ENCODE measurements around the gene KIR3DL3. TPM values are rescaled to one million over a fixed set of nuclear protein-coding genes. Genes with fewer than 3 reads are reported as not detected.

KIR3DL3 gene
- total and polyA plus RNA-seq, 9 of the 15 experiments (the other 6 are each of a cell fraction or from before 2014, with no cell fraction given), result 0.11 TPM; not detected in 8

DNA sequence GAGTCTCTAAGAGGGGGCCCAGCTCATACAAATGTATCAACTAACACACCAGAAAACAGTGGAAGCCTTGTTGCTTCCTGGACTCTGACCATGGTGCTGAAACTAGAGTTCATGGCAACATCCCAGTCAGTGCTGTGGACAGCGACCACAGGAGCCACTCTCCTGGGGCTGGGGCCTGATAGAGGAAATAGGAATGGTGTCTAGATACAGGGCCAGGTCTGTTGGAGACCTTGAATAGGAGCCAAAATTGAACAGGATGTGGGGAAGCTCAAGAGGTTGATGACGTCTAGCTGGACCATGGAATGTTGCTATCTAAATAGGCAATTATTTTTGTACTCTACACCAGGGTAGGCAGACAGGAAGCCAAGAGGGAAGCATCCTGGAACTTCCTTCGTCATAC lies 39.7 kb upstream of the KIR3DL3 start:
- Histone ChIP-seq H4K20me1 (replicated peaks; ENCODE audit: control insufficient read depth, insufficient read depth, low read length) (no peaks in the 10 kb centered on the region), H3K9me3 (replicated peaks; ENCODE audit: control insufficient read depth, insufficient read depth, low read depth, low read length) (no peaks in the 10 kb centered on the region), H3K36me3 (ENCODE audit: control insufficient read depth, insufficient read depth, low read length) (no peaks in the 10 kb centered on the region), H3K27me3 (ENCODE audit: control insufficient read depth in 2 of 2, insufficient read depth in 2 of 2, low read length in 2 of 2) (no peaks in the 10 kb centered on the region; a peak in 1 of 5 replicates), H2AFZ (ENCODE audit: low read depth, low read length) (no peak overlapping the region), H3K4me3 (no peak overlapping the region), H3K4me1 (replicated peaks in 1 of 2; ENCODE audit: control insufficient read depth in 2 of 2, insufficient read depth in 2 of 2, low read length in 2 of 2) (peaks cover 0 to 4% of the 10 kb centered on the region in 2 experiments; a peak in 2 of 5 replicates), H3K4me2 (ENCODE audit: insufficient read depth, low read length) (no peak overlapping the region), H3K9ac (ENCODE audit: insufficient read depth in 1 of 2, low read depth in 2 of 2, low read length in 2 of 2) (no peak overlapping the region), H3K79me2 (ENCODE audit: control insufficient read depth, insufficient read depth, low read length) (no peaks in the 10 kb centered on the region), H3K27ac (ENCODE audit: extremely low read depth, low read depth, low read length) (no peak overlapping the region), H3K9me1 (ENCODE audit: control insufficient read depth, insufficient read depth, low read length) (no peaks in the 10 kb centered on the region)
- in situ Hi-C loops (cut with MboI), result no loop called here
- DNase-seq (ENCODE audit: extremely low read depth in 1 of 4, low spot score in 3 of 4) (peak; percentile 46 to 80 (median 57)), ATAC-seq (peak; percentile 95), FAIRE-seq (peak; percentile 87)
- no TSS peak for BruUV-seq (replicated peaks)
- intact Hi-C loops (cut with micrococcal nuclease), result no loop called here
- CTCF ChIA-PET (ENCODE audit: low intra/inter-chr PET ratio), result no interaction called here
- 0% methylated on average over 3 of the region's 3 CpGs for WGBS (ENCODE audit: insufficient coverage, low coverage, missing lambda C conversion rate)
- POLR2A ChIA-PET, result no interaction called here
- TF ChIP-seq, protein P1, sequence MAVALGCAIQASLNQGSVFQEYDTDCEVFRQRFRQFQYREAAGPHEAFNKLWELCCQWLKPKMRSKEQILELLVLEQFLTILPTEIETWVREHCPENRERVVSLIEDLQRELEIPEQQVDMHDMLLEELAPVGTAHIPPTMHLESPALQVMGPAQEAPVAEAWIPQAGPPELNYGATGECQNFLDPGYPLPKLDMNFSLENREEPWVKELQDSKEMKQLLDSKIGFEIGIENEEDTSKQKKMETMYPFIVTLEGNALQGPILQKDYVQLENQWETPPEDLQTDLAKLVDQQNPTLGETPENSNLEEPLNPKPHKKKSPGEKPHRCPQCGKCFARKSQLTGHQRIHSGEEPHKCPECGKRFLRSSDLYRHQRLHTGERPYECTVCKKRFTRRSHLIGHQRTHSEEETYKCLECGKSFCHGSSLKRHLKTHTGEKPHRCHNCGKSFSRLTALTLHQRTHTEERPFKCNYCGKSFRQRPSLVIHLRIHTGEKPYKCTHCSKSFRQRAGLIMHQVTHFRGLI (CRISPR knock-in tag; IDR thresholded peaks at IDR 0.05), result peak; percentile 33; the same call in 1 of the 2 replicates
- no peak for TF ChIP-seq ZFPM2 (CRISPR knock-in tag; IDR thresholded peaks at IDR 0.05)
- no peak for TF ChIP-seq TAF7 (tag; IDR thresholded peaks at IDR 0.05)
- TF ChIP-seq, protein P2, sequence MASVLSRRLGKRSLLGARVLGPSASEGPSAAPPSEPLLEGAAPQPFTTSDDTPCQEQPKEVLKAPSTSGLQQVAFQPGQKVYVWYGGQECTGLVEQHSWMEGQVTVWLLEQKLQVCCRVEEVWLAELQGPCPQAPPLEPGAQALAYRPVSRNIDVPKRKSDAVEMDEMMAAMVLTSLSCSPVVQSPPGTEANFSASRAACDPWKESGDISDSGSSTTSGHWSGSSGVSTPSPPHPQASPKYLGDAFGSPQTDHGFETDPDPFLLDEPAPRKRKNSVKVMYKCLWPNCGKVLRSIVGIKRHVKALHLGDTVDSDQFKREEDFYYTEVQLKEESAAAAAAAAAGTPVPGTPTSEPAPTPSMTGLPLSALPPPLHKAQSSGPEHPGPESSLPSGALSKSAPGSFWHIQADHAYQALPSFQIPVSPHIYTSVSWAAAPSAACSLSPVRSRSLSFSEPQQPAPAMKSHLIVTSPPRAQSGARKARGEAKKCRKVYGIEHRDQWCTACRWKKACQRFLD (CRISPR knock-in tag; IDR thresholded peaks at IDR 0.05), result peak; percentile 82
- no peak for TF ChIP-seq ZNF76 (CRISPR knock-in tag; IDR thresholded peaks at IDR 0.05; ENCODE audit: borderline replicate concordance)
- TF ChIP-seq ZNF707 (CRISPR knock-in tag; conservative IDR thresholded peaks at IDR 0.05), result no peak
- TF ChIP-seq E2F3 (CRISPR knock-in tag; IDR thresholded peaks at IDR 0.05), result no peak
- TF ChIP-seq, protein P3, sequence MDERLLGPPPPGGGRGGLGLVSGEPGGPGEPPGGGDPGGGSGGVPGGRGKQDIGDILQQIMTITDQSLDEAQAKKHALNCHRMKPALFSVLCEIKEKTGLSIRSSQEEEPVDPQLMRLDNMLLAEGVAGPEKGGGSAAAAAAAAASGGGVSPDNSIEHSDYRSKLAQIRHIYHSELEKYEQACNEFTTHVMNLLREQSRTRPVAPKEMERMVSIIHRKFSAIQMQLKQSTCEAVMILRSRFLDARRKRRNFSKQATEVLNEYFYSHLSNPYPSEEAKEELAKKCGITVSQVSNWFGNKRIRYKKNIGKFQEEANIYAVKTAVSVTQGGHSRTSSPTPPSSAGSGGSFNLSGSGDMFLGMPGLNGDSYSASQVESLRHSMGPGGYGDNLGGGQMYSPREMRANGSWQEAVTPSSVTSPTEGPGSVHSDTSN (CRISPR knock-in tag; IDR thresholded peaks at IDR 0.05; ENCODE audit: low read depth), result peak; percentile 19; the same call in 1 of the 2 replicates
- TF ChIP-seq, protein P3 (tag; conservative IDR thresholded peaks at IDR 0.05; ENCODE audit: low read depth), result no peak
- TF ChIP-seq GTF2E2 (tag; IDR thresholded peaks at IDR 0.05), result no peak
- TF ChIP-seq FOXP1 (CRISPR knock-in tag; IDR thresholded peaks at IDR 0.05), result peak; percentile 84
- TF ChIP-seq SAFB (IDR thresholded peaks at IDR 0.05; ENCODE audit: borderline replicate concordance, low read depth, low read length), result no peak
- TF ChIP-seq, protein P4, sequence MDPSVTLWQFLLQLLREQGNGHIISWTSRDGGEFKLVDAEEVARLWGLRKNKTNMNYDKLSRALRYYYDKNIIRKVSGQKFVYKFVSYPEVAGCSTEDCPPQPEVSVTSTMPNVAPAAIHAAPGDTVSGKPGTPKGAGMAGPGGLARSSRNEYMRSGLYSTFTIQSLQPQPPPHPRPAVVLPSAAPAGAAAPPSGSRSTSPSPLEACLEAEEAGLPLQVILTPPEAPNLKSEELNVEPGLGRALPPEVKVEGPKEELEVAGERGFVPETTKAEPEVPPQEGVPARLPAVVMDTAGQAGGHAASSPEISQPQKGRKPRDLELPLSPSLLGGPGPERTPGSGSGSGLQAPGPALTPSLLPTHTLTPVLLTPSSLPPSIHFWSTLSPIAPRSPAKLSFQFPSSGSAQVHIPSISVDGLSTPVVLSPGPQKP (CRISPR knock-in tag; IDR thresholded peaks at IDR 0.05), result no peak
- TF ChIP-seq ZNF212 (CRISPR knock-in tag; IDR thresholded peaks at IDR 0.05), result no peak
- no peak for TF ChIP-seq WHSC1 (IDR thresholded peaks at IDR 0.05; ENCODE audit: low read length)
- TF ChIP-seq, protein P5, sequence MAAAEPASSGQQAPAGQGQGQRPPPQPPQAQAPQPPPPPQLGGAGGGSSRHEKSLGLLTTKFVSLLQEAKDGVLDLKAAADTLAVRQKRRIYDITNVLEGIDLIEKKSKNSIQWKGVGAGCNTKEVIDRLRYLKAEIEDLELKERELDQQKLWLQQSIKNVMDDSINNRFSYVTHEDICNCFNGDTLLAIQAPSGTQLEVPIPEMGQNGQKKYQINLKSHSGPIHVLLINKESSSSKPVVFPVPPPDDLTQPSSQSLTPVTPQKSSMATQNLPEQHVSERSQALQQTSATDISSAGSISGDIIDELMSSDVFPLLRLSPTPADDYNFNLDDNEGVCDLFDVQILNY (CRISPR knock-in tag; IDR thresholded peaks at IDR 0.05), result peak; percentile 60; the same call in 1 of the 2 replicates
